T-helper 1 cell (primary cell): ENCODE measurements around the gene CCDC200.
A peak's percentile ranks its signal among the peaks of the same experiment; 100 is the strongest.
"Not testable (repeated sequence)": the region's sequence is repeated elsewhere in the genome, so short reads cannot be mapped to it uniquely, and the experiment has no call there.

Experiments
- DNase-seq, 5 donors: peaks; one replicate each; pipeline ENCODE4 v3.0.0-alpha.2; 2012 to 2020
- total RNA-seq, 4 donors: gene quantifications; one replicate each; lab custom pipeline; 2026; lab: John Stamatoyannopoulos, UW

Gene CCDC200
- total RNA-seq, result 0.23 to 1.2 (median 0.58) reads per million in 4 donors

DNA sequence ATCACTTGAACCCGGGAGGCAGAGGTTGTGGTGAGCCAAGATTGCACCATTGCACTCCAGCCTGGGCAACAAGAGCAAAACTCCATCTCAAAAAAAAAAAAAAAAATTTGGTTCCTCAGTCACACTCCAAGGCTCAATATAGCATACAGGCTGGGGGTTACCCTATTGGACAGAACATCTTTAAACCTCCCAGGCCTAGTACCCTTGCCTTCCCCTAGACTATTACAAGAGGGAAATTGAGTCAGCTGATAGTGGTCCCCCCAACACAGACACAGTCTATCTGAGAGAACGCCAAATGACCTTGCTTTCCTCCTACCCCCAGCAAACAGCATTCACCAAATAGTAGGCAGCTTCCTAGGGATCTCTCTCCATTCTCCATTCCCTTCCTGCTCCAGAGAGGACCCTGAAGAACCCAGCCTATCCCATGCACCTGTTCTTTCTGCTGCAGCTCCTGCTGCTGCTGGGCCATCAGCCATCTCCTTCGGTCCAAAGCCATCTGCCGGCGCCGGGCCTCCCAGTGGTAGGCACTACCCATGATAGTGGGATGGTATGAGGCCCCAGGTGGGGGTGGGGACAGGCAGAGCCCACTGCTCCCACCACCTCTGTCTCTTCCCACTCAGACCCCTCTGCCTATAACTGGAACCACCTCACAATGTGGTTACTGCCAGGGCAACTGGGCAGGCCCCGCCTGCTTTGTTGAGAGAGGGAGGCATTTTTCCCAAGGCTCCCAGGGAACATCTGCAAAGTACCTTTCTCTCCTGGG, at the start of gene CCDC200:
Gene CCDC200, minus strand, starts transcription at position 604 of the 763 bp plus-strand sequence. Its CDS starts 69 bp downstream, at position 535.
- not testable (repeated sequence) for DNase-seq

DNA sequence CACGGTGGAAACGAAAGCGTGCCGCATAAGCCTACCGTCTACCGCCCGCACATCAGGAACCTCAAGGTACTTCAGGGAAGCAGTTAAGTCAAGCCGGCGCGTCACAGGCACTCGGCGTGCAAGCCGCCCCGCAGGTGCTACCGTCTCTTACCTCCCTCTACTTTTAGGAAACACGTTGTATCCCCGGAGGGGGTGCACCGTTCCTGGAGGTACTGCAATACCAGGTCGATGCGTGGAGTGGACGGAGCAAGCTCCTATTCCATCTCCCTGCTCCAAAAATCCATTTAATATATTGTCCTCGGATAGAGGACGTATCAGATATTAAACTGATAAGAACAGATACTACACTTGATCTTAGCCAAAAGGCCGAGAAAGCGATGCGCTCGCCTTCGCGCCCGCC, 44.5 kb upstream of the CCDC200 start:
- not testable (repeated sequence) for DNase-seq

DNA sequence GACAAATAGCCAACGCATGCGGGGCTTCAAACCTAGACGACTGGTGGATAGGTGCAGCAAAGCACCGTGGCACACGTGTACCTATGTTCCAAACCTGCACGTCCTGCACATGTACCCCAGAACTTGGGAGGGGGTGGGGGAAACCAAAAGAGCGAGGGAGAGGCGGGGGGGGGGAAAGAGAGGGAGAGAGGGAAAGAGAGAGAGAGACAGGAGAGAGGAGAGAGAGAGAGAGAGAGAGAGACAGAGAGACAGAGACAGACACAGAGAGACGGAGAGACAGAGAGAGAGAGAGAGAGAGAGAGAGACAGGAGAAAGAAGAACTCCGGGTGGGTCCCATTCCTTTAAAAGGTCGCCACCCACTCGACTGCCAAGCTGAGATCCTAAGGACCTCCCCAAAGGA, 44.1 kb upstream of the CCDC200 start:
- DNase-seq, result not testable (repeated sequence)

DNA sequence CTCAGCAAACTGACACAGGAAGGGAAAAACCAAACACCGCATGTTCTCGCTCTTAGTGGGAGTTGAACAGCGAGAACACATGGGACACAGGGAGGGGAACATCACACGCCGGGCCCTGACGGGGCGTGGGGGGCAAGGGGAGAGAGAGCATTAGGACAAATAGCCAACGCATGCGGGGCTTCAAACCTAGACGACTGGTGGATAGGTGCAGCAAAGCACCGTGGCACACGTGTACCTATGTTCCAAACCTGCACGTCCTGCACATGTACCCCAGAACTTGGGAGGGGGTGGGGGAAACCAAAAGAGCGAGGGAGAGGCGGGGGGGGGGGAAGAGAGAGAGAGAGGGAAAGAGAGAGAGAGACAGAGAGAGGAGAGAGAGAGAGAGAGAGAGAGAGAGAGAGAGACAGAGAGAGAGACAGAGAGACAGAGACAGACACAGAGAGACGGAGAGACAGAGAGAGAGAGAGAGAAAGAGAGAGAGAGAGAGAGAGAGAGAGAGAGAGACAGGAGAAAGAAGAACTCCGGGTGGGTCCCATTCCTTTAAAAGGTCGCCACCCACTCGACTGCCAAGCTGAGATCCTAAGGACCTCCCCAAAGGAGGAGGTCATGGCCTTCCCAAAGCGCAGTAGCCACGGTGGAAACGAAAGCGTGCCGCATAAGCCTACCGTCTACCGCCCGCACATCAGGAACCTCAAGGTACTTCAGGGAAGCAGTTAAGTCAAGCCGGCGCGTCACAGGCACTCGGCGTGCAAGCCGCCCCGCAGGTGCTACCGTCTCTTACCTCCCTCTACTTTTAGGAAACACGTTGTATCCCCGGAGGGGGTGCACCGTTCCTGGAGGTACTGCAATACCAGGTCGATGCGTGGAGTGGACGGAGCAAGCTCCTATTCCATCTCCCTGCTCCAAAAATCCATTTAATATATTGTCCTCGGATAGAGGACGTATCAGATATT, 42.4 kb upstream of the CCDC200 start:
- DNase-seq, result not testable (repeated sequence)

DNA sequence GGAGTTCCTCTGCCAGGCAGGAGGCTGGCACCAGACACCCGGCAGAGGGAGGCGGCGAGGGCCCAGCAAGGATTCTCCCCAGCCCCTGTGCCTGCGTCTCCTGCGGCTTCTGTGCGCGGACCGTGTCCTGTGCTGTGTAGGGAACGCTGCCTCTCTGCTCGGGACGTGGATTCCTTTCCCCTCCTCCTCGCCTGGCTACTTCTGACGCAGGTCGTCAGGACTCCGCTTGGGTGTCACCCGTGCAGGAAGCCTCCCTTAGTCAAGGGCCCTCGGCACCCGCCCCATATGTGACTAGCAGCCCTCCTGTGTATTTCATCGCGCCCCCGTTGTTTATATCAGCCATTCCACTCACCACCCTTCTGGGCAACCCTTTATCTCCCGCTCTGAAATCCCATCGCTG, 18.0 kb upstream of the CCDC200 start:
- DNase-seq, result not testable (repeated sequence)

DNA sequence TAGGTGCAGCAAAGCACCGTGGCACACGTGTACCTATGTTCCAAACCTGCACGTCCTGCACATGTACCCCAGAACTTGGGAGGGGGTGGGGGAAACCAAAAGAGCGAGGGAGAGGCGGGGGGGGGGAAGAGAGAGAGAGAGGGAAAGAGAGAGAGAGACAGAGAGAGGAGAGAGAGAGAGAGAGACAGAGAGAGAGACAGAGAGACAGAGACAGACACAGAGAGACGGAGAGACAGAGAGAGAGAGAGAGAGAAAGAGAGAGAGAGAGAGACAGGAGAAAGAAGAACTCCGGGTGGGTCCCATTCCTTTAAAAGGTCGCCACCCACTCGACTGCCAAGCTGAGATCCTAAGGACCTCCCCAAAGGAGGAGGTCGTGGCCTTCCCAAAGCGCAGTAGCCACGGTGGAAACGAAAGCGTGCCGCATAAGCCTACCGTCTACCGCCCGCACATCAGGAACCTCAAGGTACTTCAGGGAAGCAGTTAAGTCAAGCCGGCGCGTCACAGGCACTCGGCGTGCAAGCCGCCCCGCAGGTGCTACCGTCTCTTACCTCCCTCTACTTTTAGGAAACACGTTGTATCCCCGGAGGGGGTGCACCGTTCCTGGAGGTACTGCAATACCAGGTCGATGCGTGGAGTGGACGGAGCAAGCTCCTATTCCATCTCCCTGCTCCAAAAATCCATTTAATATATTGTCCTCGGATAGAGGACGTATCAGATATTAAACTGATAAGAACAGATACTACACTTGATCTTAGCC, 12.4 kb upstream of the CCDC200 start:
- DNase-seq, result not testable (repeated sequence)

DNA sequence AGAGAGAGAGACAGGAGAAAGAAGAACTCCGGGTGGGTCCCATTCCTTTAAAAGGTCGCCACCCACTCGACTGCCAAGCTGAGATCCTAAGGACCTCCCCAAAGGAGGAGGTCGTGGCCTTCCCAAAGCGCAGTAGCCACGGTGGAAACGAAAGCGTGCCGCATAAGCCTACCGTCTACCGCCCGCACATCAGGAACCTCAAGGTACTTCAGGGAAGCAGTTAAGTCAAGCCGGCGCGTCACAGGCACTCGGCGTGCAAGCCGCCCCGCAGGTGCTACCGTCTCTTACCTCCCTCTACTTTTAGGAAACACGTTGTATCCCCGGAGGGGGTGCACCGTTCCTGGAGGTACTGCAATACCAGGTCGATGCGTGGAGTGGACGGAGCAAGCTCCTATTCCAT, 11.2 kb upstream of the CCDC200 start:
- not testable (repeated sequence) for DNase-seq

DNA sequence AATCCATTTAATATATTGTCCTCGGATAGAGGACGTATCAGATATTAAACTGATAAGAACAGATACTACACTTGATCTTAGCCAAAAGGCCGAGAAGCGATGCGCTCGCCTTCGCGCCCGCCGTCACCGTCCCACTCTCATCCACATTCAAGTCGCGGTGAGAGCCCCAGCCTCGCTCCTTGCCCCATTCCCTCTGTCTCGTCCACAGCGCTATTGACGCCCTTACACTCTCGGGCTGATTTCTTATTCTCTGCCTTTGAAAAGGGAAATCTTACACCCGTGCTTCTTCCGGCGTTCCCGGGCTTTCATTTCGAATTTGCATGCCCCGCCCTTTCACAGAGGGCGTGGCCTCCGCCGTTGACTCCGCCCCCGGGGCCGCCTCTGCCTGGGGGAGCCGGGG, 5.5 kb upstream of the CCDC200 start, which contains the start of gene RNU2-1:
Gene RNU2-1, minus strand, starts transcription at position 101 of the 400 bp plus-strand sequence.
- not testable (repeated sequence) for DNase-seq

DNA sequence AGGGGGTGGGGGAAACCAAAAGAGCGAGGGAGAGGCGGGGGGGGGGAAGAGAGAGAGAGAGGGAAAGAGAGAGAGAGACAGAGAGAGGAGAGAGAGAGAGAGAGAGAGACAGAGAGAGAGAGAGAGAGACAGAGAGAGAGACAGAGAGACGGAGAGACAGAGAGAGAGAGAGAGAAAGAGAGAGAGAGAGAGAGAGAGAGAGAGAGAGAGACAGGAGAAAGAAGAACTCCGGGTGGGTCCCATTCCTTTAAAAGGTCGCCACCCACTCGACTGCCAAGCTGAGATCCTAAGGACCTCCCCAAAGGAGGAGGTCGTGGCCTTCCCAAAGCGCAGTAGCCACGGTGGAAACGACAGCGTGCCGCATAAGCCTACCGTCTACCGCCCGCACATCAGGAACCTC, 4.8 kb upstream of the CCDC200 start:
- not testable (repeated sequence) for DNase-seq

DNA sequence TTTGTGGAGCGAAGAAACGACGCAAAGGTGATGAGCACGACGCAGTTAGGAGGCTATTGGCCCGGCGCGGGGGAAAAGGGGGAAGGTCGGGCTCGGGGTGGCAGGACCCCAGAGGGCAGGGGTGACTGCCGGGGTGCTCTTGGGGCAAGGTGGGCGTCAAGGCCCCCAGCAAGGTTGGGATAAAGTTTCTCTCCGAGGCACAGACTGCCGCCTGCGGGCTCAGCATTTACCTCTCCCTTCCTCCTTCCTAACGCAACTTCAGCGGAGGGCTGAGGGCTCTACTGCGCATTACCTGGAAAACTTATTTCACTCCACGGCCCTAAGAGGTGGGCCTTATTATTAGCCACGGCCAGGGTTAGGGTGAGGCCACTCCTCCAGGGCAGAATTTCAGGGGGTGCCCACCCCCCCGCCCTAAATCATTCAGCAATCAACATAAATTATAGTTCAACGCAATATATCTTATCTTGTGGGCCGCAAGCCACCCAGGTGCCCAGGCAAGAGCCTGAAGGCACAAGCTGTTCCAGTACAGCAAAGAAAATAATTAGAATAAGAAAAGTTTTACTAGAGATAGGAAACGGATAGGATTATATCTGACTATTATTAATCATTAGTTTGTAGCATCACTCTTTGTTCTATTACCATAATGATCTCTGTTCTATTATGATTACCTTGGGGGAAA, 3.7 kb upstream of the CCDC200 start:
- peak in 1 of 5 donors; percentile 12 for DNase-seq

DNA sequence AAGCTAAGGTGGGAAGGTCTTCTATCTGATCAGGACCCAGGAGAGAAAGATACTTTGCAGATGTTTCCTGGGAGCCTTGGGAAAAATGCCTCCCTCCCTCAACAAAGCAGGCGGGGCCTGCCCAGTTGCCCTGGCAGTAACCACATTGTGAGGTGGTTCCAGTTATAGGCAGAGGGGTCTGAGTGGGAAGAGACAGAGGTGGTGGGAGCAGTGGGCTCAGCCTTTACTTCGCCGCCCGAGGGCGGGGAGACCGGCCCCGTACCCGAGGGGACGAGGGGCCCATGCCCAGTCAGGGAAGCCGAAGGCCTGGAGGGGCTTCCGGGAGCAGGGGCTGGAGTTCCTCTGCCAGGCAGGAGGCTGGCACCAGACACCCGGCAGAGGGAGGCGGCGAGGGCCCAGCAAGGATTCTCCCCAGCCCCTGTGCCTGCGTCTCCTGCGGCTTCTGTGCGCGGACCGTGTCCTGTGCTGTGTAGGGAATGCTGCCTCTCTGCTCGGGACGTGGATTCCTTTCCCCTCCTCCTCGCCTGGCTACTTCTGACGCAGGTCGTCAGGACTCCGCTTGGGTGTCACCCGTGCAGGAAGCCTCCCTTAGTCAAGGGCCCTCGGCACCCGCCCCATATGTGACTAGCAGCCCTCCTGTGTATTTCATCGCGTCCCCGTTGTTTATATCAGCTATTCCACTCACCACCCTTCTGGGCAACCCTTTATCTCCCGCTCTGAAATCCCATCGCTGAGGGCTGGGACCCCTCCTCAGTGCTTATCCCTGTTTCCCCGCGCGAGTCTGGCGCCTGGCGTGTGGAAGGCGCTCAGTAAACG, 3.0 kb upstream of the CCDC200 start:
- DNase-seq, result not testable (repeated sequence)

DNA sequence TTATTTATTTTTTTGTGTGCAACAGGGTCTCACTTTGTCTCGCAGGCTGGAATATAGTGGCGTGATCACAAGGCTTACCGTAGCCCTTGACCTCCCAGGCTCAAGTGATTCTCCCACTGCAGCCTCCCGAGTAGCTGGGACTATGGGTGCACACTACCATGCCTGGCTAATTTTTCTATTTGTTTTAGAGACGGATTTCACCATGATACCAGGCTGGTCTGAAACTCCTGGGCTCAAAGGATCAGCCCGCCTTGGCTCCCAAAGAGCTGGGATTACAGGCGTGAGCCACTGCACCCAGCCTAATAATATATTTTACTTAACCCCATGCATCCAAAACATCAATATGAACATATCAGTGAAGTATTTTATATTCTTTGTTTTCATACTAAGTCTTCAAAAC, 2.0 kb downstream of the CCDC200 start:
- DNase-seq, result no peak

DNA sequence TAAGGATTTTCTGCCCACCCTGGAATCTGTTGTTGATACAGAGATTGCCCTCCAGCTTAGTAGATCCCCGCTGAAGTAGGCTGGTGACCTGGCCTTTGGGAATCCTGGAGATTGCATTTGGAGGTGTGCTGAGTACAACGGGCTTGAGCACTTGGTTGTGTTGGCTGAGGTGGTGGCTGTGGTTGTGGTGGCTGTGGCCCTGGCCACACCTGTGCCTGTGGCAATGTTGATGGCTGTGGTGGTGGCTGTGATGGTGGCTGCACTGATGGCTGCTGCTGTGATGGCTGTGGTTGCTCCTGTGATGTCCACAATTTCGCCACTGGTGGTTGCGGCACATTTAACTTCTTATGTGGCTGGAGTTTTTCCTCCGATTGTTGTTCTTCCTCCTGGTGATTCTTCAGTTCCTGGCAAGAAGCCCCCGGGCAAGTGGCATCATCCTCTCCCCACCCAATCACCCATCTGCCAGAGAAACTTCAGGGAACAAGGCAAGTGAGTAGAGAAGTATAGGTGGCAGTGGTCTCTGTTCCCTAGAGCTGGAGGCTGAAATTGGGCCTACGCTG, 4.2 kb downstream of the CCDC200 start:
- no peak for DNase-seq

DNA sequence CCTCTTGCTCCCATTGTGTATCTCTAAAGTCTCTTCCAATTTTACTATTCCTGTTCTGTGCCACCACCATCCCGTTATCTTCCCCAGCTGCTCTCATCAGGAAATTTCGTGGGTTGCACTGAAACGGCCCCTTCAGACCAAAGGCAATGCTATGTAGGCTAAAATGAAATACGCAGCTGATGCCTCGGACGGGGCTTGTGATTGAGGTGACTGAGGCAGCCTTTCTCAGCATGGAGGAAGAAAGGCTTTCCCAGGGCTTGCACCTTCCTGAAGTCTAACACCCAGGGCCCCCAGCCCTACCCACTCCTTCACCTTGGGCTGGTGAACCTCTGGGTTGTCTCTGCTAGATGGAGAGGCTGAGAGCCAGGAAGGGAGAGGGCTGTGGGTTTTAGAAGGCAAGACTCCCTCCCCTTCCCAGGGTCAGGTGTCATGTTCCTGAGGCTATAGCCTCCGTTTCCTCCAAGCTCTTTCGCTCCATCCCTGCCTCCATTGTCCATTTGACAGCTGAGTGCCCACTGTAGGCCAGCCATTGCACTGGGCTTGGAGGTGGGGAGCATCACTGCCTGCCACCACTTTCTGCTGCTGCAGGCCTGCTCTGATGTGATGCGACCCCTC, 7.8 kb downstream of the CCDC200 start:
- no peak for DNase-seq

DNA sequence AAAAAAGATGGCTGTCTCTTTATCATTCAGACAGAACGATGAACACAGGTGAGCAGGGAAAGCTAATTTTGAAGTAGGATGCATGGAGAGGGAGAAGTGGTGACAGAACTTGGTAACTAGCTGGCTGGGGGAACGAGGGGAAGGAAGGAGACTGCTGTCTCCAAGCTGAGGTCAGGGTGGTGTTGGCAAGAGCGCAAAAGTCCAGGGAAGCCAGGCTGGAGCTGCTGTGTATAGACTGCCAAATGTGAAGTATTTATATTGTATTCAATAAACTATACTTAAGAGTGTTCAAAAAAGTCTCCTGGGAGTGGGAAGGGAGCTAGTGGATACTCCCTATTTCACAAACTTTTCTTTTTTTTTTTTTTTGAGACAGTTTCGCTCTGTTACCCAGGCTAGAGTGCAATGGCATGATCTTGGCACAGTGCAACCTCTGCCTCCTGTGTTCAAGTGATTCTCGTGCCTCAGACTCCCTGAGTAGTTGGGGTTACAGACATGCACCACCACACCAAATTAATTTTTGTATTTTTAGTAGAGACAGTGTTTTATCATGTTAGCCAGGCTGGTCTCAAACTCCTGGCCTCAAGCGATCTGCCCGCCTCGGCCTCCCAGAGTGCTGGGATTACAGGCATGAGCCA, 8.6 kb downstream of the CCDC200 start:
- no peak for DNase-seq

DNA sequence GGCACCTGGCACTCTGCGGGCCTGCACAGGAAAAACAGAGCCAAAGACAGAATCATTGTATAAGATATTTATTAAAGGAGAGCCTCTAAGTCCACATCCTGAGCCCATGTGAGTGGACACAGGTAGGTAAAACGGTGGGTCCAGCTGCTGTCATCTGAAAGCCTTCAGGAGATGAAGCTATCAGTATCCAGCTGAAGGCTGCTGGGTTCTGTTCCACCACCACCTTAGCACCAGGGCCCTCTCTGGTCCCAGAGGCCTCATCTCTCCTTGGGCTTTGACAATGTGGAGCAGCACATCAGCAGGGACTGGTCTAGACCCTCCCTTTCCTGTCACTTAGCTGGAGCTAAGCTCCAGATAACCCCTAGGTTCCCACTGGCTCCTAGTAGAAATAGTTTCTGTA, 9.4 kb downstream of the CCDC200 start:
- DNase-seq, result no peak

DNA sequence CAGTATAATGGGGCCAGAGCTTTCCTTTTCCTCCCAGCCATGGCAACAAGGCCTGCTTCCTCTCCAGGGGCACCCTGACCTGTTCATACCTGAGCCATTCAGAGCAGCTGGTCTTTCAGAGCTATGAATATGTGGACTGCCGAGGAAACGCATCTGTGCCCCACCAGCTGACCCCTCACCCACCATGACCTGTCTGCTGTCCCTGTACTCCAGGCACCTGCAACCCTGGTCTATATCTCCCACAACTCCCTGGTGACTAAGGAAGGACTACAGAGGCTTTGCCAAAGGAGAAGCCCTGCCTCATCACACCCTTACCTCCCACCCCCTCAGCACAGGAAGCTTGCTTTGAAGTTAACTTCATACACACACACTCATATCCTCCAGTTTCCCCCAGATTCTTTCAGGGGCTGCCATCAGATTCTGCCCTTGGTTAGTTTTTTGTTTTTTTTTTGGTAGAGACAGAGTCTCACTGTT, 10.8 kb downstream of the CCDC200 start:
- DNase-seq, result no peak

DNA sequence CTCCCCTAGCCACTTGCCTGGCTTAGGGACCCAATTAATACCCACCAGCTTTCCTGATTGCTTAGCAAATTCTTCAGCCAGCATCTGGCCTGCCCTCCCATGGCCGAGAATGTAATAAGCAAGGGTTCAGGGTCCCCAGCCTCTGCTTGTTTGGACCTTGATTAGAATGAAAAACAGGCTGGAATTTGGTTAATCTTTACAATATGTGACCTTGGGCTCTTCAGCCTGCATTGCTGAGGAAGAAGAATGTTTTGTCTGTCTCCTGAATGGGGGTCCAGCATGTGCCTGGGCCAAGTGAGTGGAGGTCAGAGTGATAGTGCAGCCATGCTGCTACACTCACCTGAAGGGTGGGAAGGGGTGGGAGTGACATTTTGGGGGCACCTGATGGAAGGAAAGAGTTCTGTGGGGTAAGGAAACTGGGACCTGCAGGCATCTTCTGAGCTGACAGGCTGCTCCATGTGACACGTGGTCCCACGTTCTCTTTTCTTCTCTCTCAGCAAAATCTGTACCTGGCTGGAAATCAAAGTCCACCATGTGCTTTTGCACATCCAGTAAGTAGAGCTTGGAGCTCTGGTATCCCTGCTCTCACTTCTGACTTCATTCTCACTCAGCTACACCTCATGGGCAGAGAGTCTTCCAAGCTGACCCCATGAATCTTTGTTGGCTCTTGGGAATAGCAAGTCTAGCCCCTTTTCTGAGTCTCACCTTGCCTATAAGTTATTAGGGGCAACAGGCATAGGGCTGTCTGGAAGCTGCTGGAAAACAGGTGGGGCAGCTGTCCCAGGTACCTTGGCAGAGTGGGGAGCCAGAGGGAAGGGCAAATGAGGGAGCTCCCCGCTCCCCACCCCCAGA, 11.4 kb downstream of the CCDC200 start:
- DNase-seq, result no peak

DNA sequence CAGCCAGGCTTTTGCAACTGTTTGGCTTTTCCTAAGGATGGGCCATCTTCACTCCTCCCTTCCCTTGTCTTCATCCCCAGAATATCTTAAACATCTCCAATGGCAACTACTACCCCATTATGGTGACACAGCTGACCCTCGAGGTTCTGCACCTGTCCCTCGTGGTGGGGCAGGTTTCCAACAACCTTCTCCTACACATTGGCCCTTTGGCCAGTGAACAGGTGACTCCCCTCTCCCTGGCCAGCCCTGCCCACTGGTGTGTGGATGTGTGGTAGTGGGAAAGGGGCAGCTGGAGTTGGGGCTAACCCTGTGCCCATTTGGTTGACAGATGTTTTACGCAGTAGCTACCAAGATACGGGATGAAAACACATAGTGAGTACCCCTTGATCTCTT, 12.1 kb downstream of the CCDC200 start:
- DNase-seq, result no peak
